Activated naive CD8-positive, alpha-beta T cell treated with anti-CD3 and anti-CD28 coated beads for 36 hours (primary cell): ENCODE data around the gene TXNL4A. TPM values are rescaled to one million over a fixed set of nuclear protein-coding genes. Genes with fewer than 3 reads are reported as not detected.

Experiments used
- DNase-seq: peaks from one replicate; pipeline ENCODE4 v3.0.0; 2021
- H3K27ac Mint-ChIP-seq: one replicate; pipeline ENCODE4 v1.8.0; 2022; ENCODE audit warnings: mild to moderate bottlenecking, moderate library complexity, mixed read lengths
- H3K27me3 Mint-ChIP-seq: one replicate; pipeline ENCODE4 v1.8.0; 2022; ENCODE audit warnings: mild to moderate bottlenecking, mixed read lengths
- H3K36me3 Mint-ChIP-seq: one replicate; pipeline ENCODE4 v1.8.0; 2021; ENCODE audit warnings: mild to moderate bottlenecking, mixed read lengths
- H3K4me1 Mint-ChIP-seq: one replicate; pipeline ENCODE4 v1.8.0; 2021; ENCODE audit warnings: mixed read lengths
- H3K4me3 Mint-ChIP-seq: one replicate; pipeline ENCODE4 v1.8.0; 2022; ENCODE audit warnings: mild to moderate bottlenecking, moderate library complexity, mixed read lengths
- H3K9me3 Mint-ChIP-seq: one replicate; pipeline ENCODE4 v1.8.0; 2022; ENCODE audit warnings: mixed read lengths
- total RNA-seq, 2 experiments: library from RNA; stranded (reverse); gene quantifications; one replicate each; pipeline ENCODE4 v1.2.3, GENCODE V29; 2021

The TXNL4A gene
- total RNA-seq, 2 experiments from 2014 or later: 230 to 241 TPM

GRCh38 chr18:79980585-79980984, 7.8 kb downstream of the TXNL4A start:
- Mint-ChIP-seq H3K4me1 (peaks cover 60% of the 10 kb centered on the region), H3K9me3 (no peaks in the 10 kb centered on the region), H3K36me3 (peaks cover 48% of the 10 kb centered on the region), H3K27me3 (no peaks in the 10 kb centered on the region), H3K4me3 (no peak overlapping the region), H3K27ac (peak overlapping the region; percentile 35)
- DNase-seq: no peak

GRCh38 chr18:79979843-79980242, 8.5 kb downstream of the TXNL4A start:
- no peak overlapping the region for H3K4me3 Mint-ChIP-seq
- H3K27me3 Mint-ChIP-seq: no peaks in the 10 kb centered on the region
- peaks cover 44% of the 10 kb centered on the region for H3K36me3 Mint-ChIP-seq
- no peaks in the 10 kb centered on the region for H3K9me3 Mint-ChIP-seq
- DNase-seq: no peak
- H3K27ac Mint-ChIP-seq: peak overlapping the region; percentile 42
- H3K4me1 Mint-ChIP-seq: peaks cover 52% of the 10 kb centered on the region

- no peak for DNase-seq
- Mint-ChIP-seq H3K36me3 (peaks cover 23% of the 10 kb centered on the region), H3K9me3 (no peaks in the 10 kb centered on the region), H3K4me1 (peaks cover 21% of the 10 kb centered on the region), H3K27me3 (no peaks in the 10 kb centered on the region), H3K4me3 (no peak overlapping the region), H3K27ac (no peak overlapping the region)
These were observed 12.2 kb downstream of the TXNL4A start for GRCh38 chr18:79975985-79976680.

- Mint-ChIP-seq H3K27ac (no peak overlapping the region), H3K4me1 (peaks cover 13% of the 10 kb centered on the region), H3K9me3 (no peaks in the 10 kb centered on the region), H3K4me3 (no peak overlapping the region), H3K27me3 (no peaks in the 10 kb centered on the region), H3K36me3 (peaks cover 22% of the 10 kb centered on the region)
- no peak for DNase-seq
These were observed 13.3 kb downstream of the TXNL4A start for GRCh38 chr18:79975043-79975442.

GRCh38 chr18:79974025-79974654, 14.2 kb downstream of the TXNL4A start:
- H3K27me3 Mint-ChIP-seq: no peaks in the 10 kb centered on the region
- peaks cover 18% of the 10 kb centered on the region for H3K36me3 Mint-ChIP-seq
- H3K4me1 Mint-ChIP-seq: peaks cover 4% of the 10 kb centered on the region
- no peak overlapping the region for H3K27ac Mint-ChIP-seq
- no peak for DNase-seq
- H3K9me3 Mint-ChIP-seq: no peaks in the 10 kb centered on the region
- no peak overlapping the region for H3K4me3 Mint-ChIP-seq

GRCh38 chr18:79973517-79973916, 14.8 kb downstream of the TXNL4A start:
- no peaks in the 10 kb centered on the region for H3K27me3 Mint-ChIP-seq
- no peak for DNase-seq
- no peak overlapping the region for H3K27ac Mint-ChIP-seq
- H3K9me3 Mint-ChIP-seq: no peaks in the 10 kb centered on the region
- H3K4me3 Mint-ChIP-seq: no peak overlapping the region
- H3K36me3 Mint-ChIP-seq: peaks cover 17% of the 10 kb centered on the region
- H3K4me1 Mint-ChIP-seq: peaks cover 4% of the 10 kb centered on the region

- H3K36me3 Mint-ChIP-seq: peaks cover 17% of the 10 kb centered on the region
- H3K27me3 Mint-ChIP-seq: no peaks in the 10 kb centered on the region
- H3K4me3 Mint-ChIP-seq: no peak overlapping the region
- no peak overlapping the region for H3K27ac Mint-ChIP-seq
- H3K9me3 Mint-ChIP-seq: no peaks in the 10 kb centered on the region
- H3K4me1 Mint-ChIP-seq: peaks cover under 1% of the 10 kb centered on the region
- DNase-seq: no peak
These were observed 15.6 kb downstream of the TXNL4A start for GRCh38 chr18:79972720-79973119.

GRCh38 chr18:79971986-79972385, 16.4 kb downstream of the TXNL4A start:
- no peak overlapping the region for H3K4me3 Mint-ChIP-seq
- DNase-seq: no peak
- peaks cover 2% of the 10 kb centered on the region for H3K4me1 Mint-ChIP-seq
- H3K9me3 Mint-ChIP-seq: no peaks in the 10 kb centered on the region
- peaks cover 20% of the 10 kb centered on the region for H3K36me3 Mint-ChIP-seq
- peak overlapping the region; percentile 36 for H3K27ac Mint-ChIP-seq
- H3K27me3 Mint-ChIP-seq: no peaks in the 10 kb centered on the region

GRCh38 chr18:79971211-79971952, 17.0 kb downstream of the TXNL4A start:
- Mint-ChIP-seq H3K27me3 (no peaks in the 10 kb centered on the region), H3K27ac (no peak overlapping the region), H3K4me3 (no peak overlapping the region), H3K36me3 (peaks cover 21% of the 10 kb centered on the region), H3K9me3 (no peaks in the 10 kb centered on the region), H3K4me1 (peaks cover 2% of the 10 kb centered on the region)
- DNase-seq: no peak

- Mint-ChIP-seq H3K4me3 (no peak overlapping the region), H3K4me1 (peaks cover 3% of the 10 kb centered on the region), H3K36me3 (peaks cover 22% of the 10 kb centered on the region), H3K27me3 (no peaks in the 10 kb centered on the region), H3K9me3 (no peaks in the 10 kb centered on the region), H3K27ac (peak overlapping the region; percentile 12)
- no peak for DNase-seq
These were observed 17.8 kb downstream of the TXNL4A start for GRCh38 chr18:79970419-79971133.

GRCh38 chr18:79965119-79965902, 23.1 kb downstream of the TXNL4A start:
- peaks cover 24% of the 10 kb centered on the region for H3K4me1 Mint-ChIP-seq
- peak overlapping the region; percentile 87 for H3K27ac Mint-ChIP-seq
- H3K4me3 Mint-ChIP-seq: peak overlapping the region; percentile 78
- peak; percentile 31 for DNase-seq
- peaks cover 12% of the 10 kb centered on the region for H3K36me3 Mint-ChIP-seq
- no peaks in the 10 kb centered on the region for H3K27me3 Mint-ChIP-seq
- H3K9me3 Mint-ChIP-seq: no peaks in the 10 kb centered on the region

GRCh38 chr18:79964330-79965118, 23.8 kb downstream of the TXNL4A start, which contains the start of gene HSBP1L1:
HSBP1L1 (plus strand) TSS chr18:79964643; CDS start chr18:79964736, 93 bp downstream.
- peak within 1 kb of the TSS; percentile 87 for H3K27ac Mint-ChIP-seq
- peaks cover 9% of the 10 kb centered on the region for H3K36me3 Mint-ChIP-seq
- peak; percentile 84 for DNase-seq
- H3K4me3 Mint-ChIP-seq: peak within 1 kb of the TSS; percentile 78
- H3K27me3 Mint-ChIP-seq: no peaks in the 10 kb centered on the region
- no peaks in the 10 kb centered on the region for H3K9me3 Mint-ChIP-seq
- H3K4me1 Mint-ChIP-seq: peaks cover 29% of the 10 kb centered on the region

GRCh38 chr18:79963658-79964329, 24.6 kb downstream of the TXNL4A start:
- Mint-ChIP-seq H3K4me3 (peak overlapping the region; percentile 54), H3K9me3 (no peaks in the 10 kb centered on the region), H3K27ac (peak overlapping the region; percentile 8), H3K27me3 (no peaks in the 10 kb centered on the region), H3K4me1 (peaks cover 29% of the 10 kb centered on the region), H3K36me3 (peaks cover 8% of the 10 kb centered on the region)
- no peak for DNase-seq
